Upper lobe of left lung (tissue), 6 donors: ENCODE results near the gene WRNIP1. TPM values are rescaled to one million over a fixed set of nuclear protein-coding genes. Genes with fewer than 3 reads are reported as not detected.

Experiments used
- ATAC-seq, 2 donors: fragments of 200-7000 bp; cut with Tn5 transposase; one replicate each; pipeline ENCODE4 v1.9.1; 2022; ENCODE audit warnings: mild to moderate bottlenecking in 2 of 2, moderate library complexity in 2 of 2; ENCODE audit not compliant: low FRiP score in 2 of 2
- DNase-seq, 2 donors: peaks; one replicate each; pipeline ENCODE4 v3.0.0-alpha.2; 2019 to 2020
- H3K27ac ChIP-seq, 4 donors: fragments of 200-600 bp; sonication (generic); one replicate each; pipeline ENCODE4 v1.5.1; 2016 to 2019
- H3K27me3 ChIP-seq, 4 donors: fragments of 200-600 bp; sonication (generic); one replicate each; pipeline ENCODE4 v1.5.1; 2017 to 2019
- H3K36me3 ChIP-seq, 4 donors: fragments of 200-600 bp; sonication (generic); one replicate each; pipeline ENCODE4 v1.5.1; 2016 to 2019
- H3K4me1 ChIP-seq, 4 donors: fragments of 200-600 bp; sonication (generic); one replicate each; pipeline ENCODE4 v1.5.1; 2018 to 2019
- H3K4me3 ChIP-seq, 4 donors: fragments of 200-600 bp; sonication (generic); one replicate each; pipeline ENCODE4 v1.5.1; 2017 to 2019; ENCODE audit warnings: mild to moderate bottlenecking in 2 of 4, moderate library complexity in 1 of 4
- H3K9me3 ChIP-seq, 4 donors: fragments of 200-600 bp; sonication (generic); one replicate each; pipeline ENCODE4 v1.5.1; 2018 to 2019
- EP300 ChIP-seq, 4 donors: sonication (generic); formaldehyde crosslinking; IDR thresholded peaks; one replicate each; pipeline ENCODE4 v1.5.1; 2017; ENCODE audit warnings: antibody characterized with exemption in 4 of 4, control low read depth in 2 of 4
- POLR2A ChIP-seq, 4 donors: fragments of 450-650 bp; IDR thresholded peaks; one replicate each; pipeline ENCODE4 v1.5.1; 2016 to 2017; ENCODE audit warnings: antibody characterized with exemption in 4 of 4, mild to moderate bottlenecking in 2 of 4
- POLR2AphosphoS5 ChIP-seq, 2 donors: sonication (generic); formaldehyde crosslinking; IDR thresholded peaks; one replicate each; pipeline ENCODE4 v1.5.1; 2017; ENCODE audit warnings: antibody characterized with exemption in 2 of 2
- WGBS, 2 donors: methylation state at CpG; one replicate each; pipeline ENCODE4 v1.1.5; 2017 to 2018; 5-methylcytosine and 5-hydroxymethylcytosine counted together
- total RNA-seq, 6 donors: library from RNA; depleted of rRNA in 4 of 6; stranded (reverse); fragments of >200 nt in 4 of 6; gene quantifications; one replicate each; pipeline versions ENCODE4 v1.1.0 to v1.2.1, GENCODE V29; 2016 to 2021
- TF ChIP-seq, protein P1 (sequence below), 6 experiments: fragments of 450-650 bp in 4 of 6; fragments of 200-600 bp in 2 of 6; sonication (generic) in 2 of 6; IDR thresholded peaks; one replicate each; pipeline ENCODE4 v1.5.1; 2016 to 2019; ENCODE audit warnings: antibody characterized with exemption in 6 of 6
- donor health status: DM: no; HTN: no; CAD: no; lungs with moderate emphysema.
- donor health status: DM: no; HTN: yes; CAD: no; lungs with severe emphysema.

WRNIP1 gene
- total RNA-seq, 6 donors from 2014 or later = 38.7 to 101 (median 59.2) TPM

DNA sequence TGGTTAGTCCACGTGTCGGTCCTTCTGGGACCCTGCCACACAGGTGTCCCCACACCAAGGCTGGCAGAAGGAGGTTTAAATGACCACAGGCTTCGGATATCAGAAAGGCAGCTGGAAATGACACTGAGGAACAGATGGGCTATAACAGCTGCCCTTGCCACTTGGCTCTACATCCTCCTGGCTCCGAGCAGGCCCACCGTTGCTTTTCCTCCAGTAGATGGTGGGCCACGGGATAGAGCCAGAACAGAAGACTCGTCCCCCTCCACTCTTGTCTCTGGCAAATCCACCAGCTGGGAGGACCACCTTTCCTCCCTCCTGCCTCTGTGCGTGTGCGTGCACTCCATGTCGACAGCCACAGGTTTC, 17.6 kb downstream of the WRNIP1 start:
- ATAC-seq (no peak), DNase-seq (no peak)
- 68 to 78% methylated on average over 10 of the region's 10 CpGs for WGBS, 2 donors
- Histone ChIP-seq H3K4me3 (no peak overlapping the region), H3K27me3 (no peaks in the 10 kb centered on the region), H3K27ac (peak overlapping the region; percentile 31 to 70 (median 60)), H3K4me1 (peaks cover 14 to 31% (median 16%) of the 10 kb centered on the region in 4 donors), H3K9me3 (no peaks in the 10 kb centered on the region), H3K36me3 (peaks cover 2 to 71% (median 29%) of the 10 kb centered on the region in 4 donors)
- TF ChIP-seq POLR2A (IDR thresholded peaks at IDR 0.05) (no peak), EP300 (IDR thresholded peaks at IDR 0.05) (no peak), POLR2AphosphoS5 (IDR thresholded peaks at IDR 0.05) (no peak)
- TF ChIP-seq, protein P1, sequence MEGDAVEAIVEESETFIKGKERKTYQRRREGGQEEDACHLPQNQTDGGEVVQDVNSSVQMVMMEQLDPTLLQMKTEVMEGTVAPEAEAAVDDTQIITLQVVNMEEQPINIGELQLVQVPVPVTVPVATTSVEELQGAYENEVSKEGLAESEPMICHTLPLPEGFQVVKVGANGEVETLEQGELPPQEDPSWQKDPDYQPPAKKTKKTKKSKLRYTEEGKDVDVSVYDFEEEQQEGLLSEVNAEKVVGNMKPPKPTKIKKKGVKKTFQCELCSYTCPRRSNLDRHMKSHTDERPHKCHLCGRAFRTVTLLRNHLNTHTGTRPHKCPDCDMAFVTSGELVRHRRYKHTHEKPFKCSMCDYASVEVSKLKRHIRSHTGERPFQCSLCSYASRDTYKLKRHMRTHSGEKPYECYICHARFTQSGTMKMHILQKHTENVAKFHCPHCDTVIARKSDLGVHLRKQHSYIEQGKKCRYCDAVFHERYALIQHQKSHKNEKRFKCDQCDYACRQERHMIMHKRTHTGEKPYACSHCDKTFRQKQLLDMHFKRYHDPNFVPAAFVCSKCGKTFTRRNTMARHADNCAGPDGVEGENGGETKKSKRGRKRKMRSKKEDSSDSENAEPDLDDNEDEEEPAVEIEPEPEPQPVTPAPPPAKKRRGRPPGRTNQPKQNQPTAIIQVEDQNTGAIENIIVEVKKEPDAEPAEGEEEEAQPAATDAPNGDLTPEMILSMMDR (IDR thresholded peaks at IDR 0.05) = no peak

DNA sequence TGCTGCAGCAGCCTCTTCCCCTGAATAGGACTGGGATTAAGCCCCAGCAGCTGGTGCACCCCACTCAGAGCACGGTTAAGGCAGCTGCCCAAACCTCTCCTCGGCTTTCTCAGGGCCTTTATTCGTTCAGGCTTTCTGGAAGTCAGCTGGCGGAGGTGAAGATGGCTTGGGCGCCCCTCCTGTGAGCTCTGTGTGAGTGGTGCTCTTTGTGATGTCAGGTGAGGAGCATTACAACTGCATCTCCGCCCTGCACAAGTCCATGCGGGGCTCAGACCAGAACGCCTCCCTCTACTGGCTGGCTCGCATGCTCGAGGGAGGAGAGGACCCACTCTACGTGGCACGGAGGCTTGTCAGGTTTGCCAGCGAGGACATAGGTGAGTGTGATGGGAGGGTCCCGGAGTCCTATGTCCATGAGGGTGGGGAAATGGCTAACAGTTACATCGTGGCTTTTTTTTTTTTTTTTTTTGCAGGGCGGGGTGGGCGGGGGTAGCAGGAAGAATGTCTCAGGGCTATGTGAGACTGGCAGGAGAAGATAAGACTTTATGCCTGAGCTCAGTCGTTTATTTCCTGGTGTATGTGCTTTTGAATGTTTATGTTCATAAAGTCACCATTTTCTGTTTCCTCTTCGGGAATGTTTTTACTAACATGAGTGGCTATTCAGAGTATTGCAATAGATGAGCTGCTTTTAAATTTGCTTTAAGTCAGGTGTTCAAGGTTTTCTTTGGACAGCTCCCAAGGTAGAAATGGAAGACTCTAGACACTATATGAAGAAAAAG, 18.2 kb downstream of the WRNIP1 start:
- 35 to 49% methylated on average over 13 to 19 of the region's 19 CpGs for WGBS, 2 donors
- H3K4me1 ChIP-seq = peaks cover 14 to 31% (median 16%) of the 10 kb centered on the region in 4 donors
- H3K4me3 ChIP-seq = no peak overlapping the region
- H3K36me3 ChIP-seq = peaks cover 2 to 73% (median 29%) of the 10 kb centered on the region in 4 donors
- no peak for ATAC-seq
- no peak for DNase-seq
- H3K9me3 ChIP-seq = no peaks in the 10 kb centered on the region
- H3K27ac ChIP-seq = peak overlapping the region; percentile 35 to 70 (median 60)
- TF ChIP-seq EP300 (IDR thresholded peaks at IDR 0.05) (peak in 1 of 4 donors; percentile 18), POLR2A (IDR thresholded peaks at IDR 0.05) (no peak), POLR2AphosphoS5 (IDR thresholded peaks at IDR 0.05) (no peak)
- TF ChIP-seq, protein P1 (IDR thresholded peaks at IDR 0.05) = peak in 1 of 6 experiments; percentile 3
- no peaks in the 10 kb centered on the region for H3K27me3 ChIP-seq

DNA sequence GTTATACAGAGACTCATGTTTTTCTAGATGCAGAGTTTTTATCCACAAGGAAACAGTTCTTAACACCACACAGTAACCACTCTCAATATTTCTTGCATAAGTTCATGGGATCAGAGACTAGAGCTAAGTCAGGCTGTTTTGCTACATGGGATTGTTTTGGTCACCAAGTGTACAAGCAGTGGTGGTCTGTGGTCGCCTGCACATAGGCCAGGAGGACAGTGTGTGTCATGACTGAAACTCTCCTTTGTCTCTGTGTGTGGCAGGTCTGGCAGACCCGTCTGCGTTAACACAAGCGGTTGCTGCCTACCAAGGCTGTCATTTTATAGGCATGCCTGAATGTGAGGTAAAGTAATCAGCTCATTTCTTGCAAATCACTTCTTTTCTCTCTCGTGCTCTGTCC, 18.9 kb downstream of the WRNIP1 start:
- Histone ChIP-seq H3K27ac (peak overlapping the region; percentile 35 to 70 (median 52)), H3K4me1 (peaks cover 14 to 31% (median 16%) of the 10 kb centered on the region in 4 donors), H3K4me3 (no peak overlapping the region), H3K27me3 (no peaks in the 10 kb centered on the region), H3K36me3 (peaks cover 2 to 74% (median 27%) of the 10 kb centered on the region in 4 donors), H3K9me3 (no peaks in the 10 kb centered on the region)
- WGBS, 2 donors = 81 to 86% methylated on average over 5 of the region's 5 CpGs
- DNase-seq = no peak
- ATAC-seq = no peak
- TF ChIP-seq, protein P1 (IDR thresholded peaks at IDR 0.05) = no peak
- no peak for TF ChIP-seq POLR2A (IDR thresholded peaks at IDR 0.05)
- TF ChIP-seq EP300 (IDR thresholded peaks at IDR 0.05) = no peak
- TF ChIP-seq POLR2AphosphoS5 (IDR thresholded peaks at IDR 0.05) = no peak

DNA sequence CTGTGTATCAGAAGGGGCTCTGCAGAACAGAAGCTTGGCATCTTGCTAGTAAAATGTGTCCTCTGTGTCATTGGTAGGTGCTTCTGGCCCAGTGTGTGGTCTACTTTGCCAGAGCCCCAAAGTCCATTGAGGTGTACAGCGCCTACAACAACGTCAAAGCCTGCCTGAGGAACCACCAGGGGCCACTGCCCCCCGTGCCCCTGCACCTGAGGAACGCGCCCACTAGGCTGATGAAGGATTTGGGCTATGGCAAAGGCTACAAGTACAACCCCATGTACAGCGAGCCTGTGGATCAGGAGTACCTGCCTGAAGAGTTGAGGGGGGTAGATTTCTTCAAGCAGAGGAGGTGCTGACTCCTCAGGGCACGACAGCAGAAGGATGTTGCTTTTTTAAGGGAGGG, 19.7 kb downstream of the WRNIP1 start:
- ATAC-seq = no peak
- Histone ChIP-seq H3K27me3 (no peaks in the 10 kb centered on the region), H3K4me3 (no peak overlapping the region), H3K4me1 (peaks cover 14 to 31% (median 16%) of the 10 kb centered on the region in 4 donors), H3K36me3 (peaks cover 0 to 66% (median 19%) of the 10 kb centered on the region in 4 donors), H3K27ac (peak overlapping the region in 2 of 4 donors; percentile 60 to 70), H3K9me3 (no peaks in the 10 kb centered on the region)
- TF ChIP-seq EP300 (IDR thresholded peaks at IDR 0.05) = no peak
- TF ChIP-seq POLR2AphosphoS5 (IDR thresholded peaks at IDR 0.05) = no peak
- TF ChIP-seq, protein P1 (IDR thresholded peaks at IDR 0.05) = no peak
- no peak for TF ChIP-seq POLR2A (IDR thresholded peaks at IDR 0.05)
- 94% methylated on average over 6 to 7 of the region's 7 CpGs for WGBS, 2 donors
- DNase-seq = no peak
